Right lobe of liver (tissue), 6 donors: ENCODE results near the gene DGKI. TPM values are rescaled to one million over a fixed set of nuclear protein-coding genes. Genes with fewer than 3 reads are reported as not detected.

Experiments used
- ATAC-seq, 4 donors: fragments of 200-7000 bp; cut with Tn5 transposase; one replicate each; pipeline ENCODE4 v1.9.1; 2020; ENCODE audit warnings: mild to moderate bottlenecking in 4 of 4, moderate library complexity in 4 of 4
- DNase-seq, 3 donors: peaks; one replicate each; pipeline ENCODE4 v3.0.0-alpha.2; 2020
- H3K27ac ChIP-seq, 3 donors: fragments of 200-600 bp; one replicate each; pipeline ENCODE4 v1.8.0; 2022
- H3K27me3 ChIP-seq, 2 donors: fragments of 200-600 bp; one replicate each; pipeline ENCODE4 v1.8.0; 2022
- H3K36me3 ChIP-seq, 4 donors: fragments of 200-600 bp; sonication (generic) in 1 of 4; one replicate each; pipeline versions ENCODE4 v1.5.1 to v1.8.0; 2017 to 2022; ENCODE audit warnings: control low read depth in 1 of 4
- H3K4me1 ChIP-seq, 4 donors: fragments of 200-600 bp; sonication (generic) in 1 of 4; one replicate each; pipeline versions ENCODE4 v1.5.1 to v1.8.0; 2017 to 2022; ENCODE audit warnings: control low read depth in 1 of 4
- H3K4me3 ChIP-seq, 3 donors: fragments of 200-600 bp; one replicate each; pipeline ENCODE4 v1.8.0; 2022
- H3K9me3 ChIP-seq, 4 donors: fragments of 200-600 bp; sonication (generic) in 1 of 4; one replicate each; pipeline versions ENCODE4 v1.5.1 to v1.8.0; 2017 to 2022; ENCODE audit warnings: control low read depth in 1 of 4
- CTCF ChIP-seq, 4 donors: fragments of 200-600 bp in 3 of 4; fragments of 450-650 bp in 1 of 4; IDR thresholded peaks; one replicate each; pipeline versions ENCODE4 v1.5.1 to v1.8.0; 2016 to 2022; ENCODE audit warnings: antibody characterized with exemption in 4 of 4, mild to moderate bottlenecking in 2 of 4
- POLR2A ChIP-seq: fragments of 450-650 bp; IDR thresholded peaks from one replicate; pipeline ENCODE4 v1.6.1; 2017; ENCODE audit warnings: antibody characterized with exemption, mild to moderate bottlenecking
- WGBS: methylation state at CpG from one replicate; pipeline ENCODE4 v1.1.6; 2018; ENCODE audit warnings: low coverage, low lambda C conversion rate; ENCODE audit not compliant: insufficient coverage; ENCODE audit errors: missing lambda C conversion rate; 5-methylcytosine and 5-hydroxymethylcytosine counted together
- intact Hi-C, 2 donors: fragments of 100-400 bp; cut with DNase I; formaldehyde crosslinking; loops; one replicate each; pipeline versions ENCODE4 v1.11.2 to v1.14.1; 2022
- total RNA-seq, 6 experiments: library from RNA; depleted of rRNA in 2 of 6; stranded (reverse); fragments of >200 nt in 2 of 6; fragmentation: NEBNext Ultra II Directional in 3 of 6; extraction: Animal tissue kit (Norgen Biotek cat#: 25700) in 3 of 6; gene quantifications; one replicate each; pipeline versions ENCODE4 v1.1.0 to v1.2.4, GENCODE V29; 2016 to 2023
- donor health status: DM: no; HTN: yes; CAD: no.
- donor health status: DM: no; HTN: no; CAD: no.
- donor health status: DM: no; HTN: no; CAD: no.
- donor health status: DM: no; HTN: yes; CAD: no.
- donor health status: DM: no; HTN: yes; CAD: no.

Gene DGKI
- total RNA-seq, 6 experiments from 2014 or later, result 0.05 to 0.35 (median 0.06) TPM; not detected in 1

GRCh38 chr7:137755427-137755826, 91.3 kb downstream of the DGKI start:
- DNase-seq, result no peak
- ATAC-seq, result no peak
- H3K36me3 ChIP-seq, result no peaks in the 10 kb centered on the region
- WGBS, result 26% methylated on average over 4 of the region's 4 CpGs
- H3K9me3 ChIP-seq, result no peaks in the 10 kb centered on the region
- TF ChIP-seq POLR2A (no peak), CTCF (IDR thresholded peaks at IDR 0.05) (no peak)
- H3K27ac ChIP-seq, result no peak overlapping the region
- no peaks in the 10 kb centered on the region for H3K4me1 ChIP-seq
- no peak overlapping the region for H3K4me3 ChIP-seq
- H3K27me3 ChIP-seq, result no peaks in the 10 kb centered on the region
- intact Hi-C loops, result no loop called here

GRCh38 chr7:137753948-137754851, 92.6 kb downstream of the DGKI start:
- no peaks in the 10 kb centered on the region for H3K36me3 ChIP-seq
- 16% methylated on average over 8 of the region's 11 CpGs for WGBS
- intact Hi-C loops, result no loop called here
- no peaks in the 10 kb centered on the region for H3K9me3 ChIP-seq
- no peaks in the 10 kb centered on the region for H3K4me1 ChIP-seq
- DNase-seq (no peak), ATAC-seq (no peak)
- H3K27me3 ChIP-seq, result no peaks in the 10 kb centered on the region
- H3K4me3 ChIP-seq, result no peak overlapping the region
- TF ChIP-seq POLR2A, result no peak
- no peak for TF ChIP-seq CTCF (IDR thresholded peaks at IDR 0.05)
- no peak overlapping the region for H3K27ac ChIP-seq

- ATAC-seq (no peak), DNase-seq (no peak)
- intact Hi-C loops, result no loop called here
- Histone ChIP-seq H3K36me3 (no peaks in the 10 kb centered on the region), H3K4me1 (no peaks in the 10 kb centered on the region), H3K9me3 (no peaks in the 10 kb centered on the region), H3K4me3 (no peak overlapping the region), H3K27me3 (no peaks in the 10 kb centered on the region), H3K27ac (no peak overlapping the region)
- WGBS, result 70% methylated on average over 3 of the region's 3 CpGs
- TF ChIP-seq POLR2A (no peak), CTCF (IDR thresholded peaks at IDR 0.05) (no peak)
Measured at GRCh38 chr7:137753575-137753947, 93.2 kb downstream of the DGKI start.

- WGBS, result 100% methylated on average over 1 of the region's 4 CpGs
- Histone ChIP-seq H3K4me3 (no peak overlapping the region), H3K4me1 (no peaks in the 10 kb centered on the region), H3K9me3 (no peaks in the 10 kb centered on the region), H3K27ac (no peak overlapping the region), H3K27me3 (no peaks in the 10 kb centered on the region), H3K36me3 (no peaks in the 10 kb centered on the region)
- intact Hi-C loops, result no loop called here
- ATAC-seq (no peak), DNase-seq (no peak)
- no peak for TF ChIP-seq POLR2A
- no peak for TF ChIP-seq CTCF (IDR thresholded peaks at IDR 0.05)
Measured at GRCh38 chr7:137753067-137753466, 93.7 kb downstream of the DGKI start.
